Keratinocyte (primary cell): ENCODE measurements around the gene PEA15. TPM values are rescaled to one million over a fixed set of nuclear protein-coding genes. Genes with fewer than 3 reads are reported as not detected.

Experiments used
- DNase-seq: peaks from one replicate; pipeline ENCODE4 v3.0.0-alpha.2; 2011; ENCODE audit warnings: low read depth, missing footprints, low spot score
- FAIRE-seq: peaks from 2 replicates; lab custom pipeline; 2011; peaks lifted over from hg19 to GRCh38; lab: Jason Lieb, UNC
- H2AFZ ChIP-seq: 2 replicates; pipeline ENCODE4 v1.6.0; 2012; ENCODE audit warnings: low read length, control low read depth, inconsistent platforms; ENCODE audit not compliant: control insufficient read depth
- H3K27ac ChIP-seq: 2 replicates; pipeline ENCODE4 v1.5.1; 2011; ENCODE audit warnings: low read length; ENCODE audit not compliant: control insufficient read depth, insufficient read depth
- H3K27me3 ChIP-seq: 3 replicates; pipeline ENCODE4 v1.6.0; 2011; ENCODE audit warnings: low read length; ENCODE audit not compliant: control insufficient read depth, insufficient read depth; ENCODE audit errors: extremely low read depth
- H3K36me3 ChIP-seq, 2 experiments: 2 replicates in 1 of 2; 3 replicates in 1 of 2; pipeline ENCODE4 v1.5.1; 2011; ENCODE audit warnings: low read length in 2 of 2, mild to moderate bottlenecking in 1 of 2; ENCODE audit not compliant: control insufficient read depth in 2 of 2, insufficient read depth in 2 of 2; ENCODE audit errors: extremely low read depth in 1 of 2
- H3K4me1 ChIP-seq: 3 replicates; pipeline ENCODE4 v1.5.1; 2011; ENCODE audit warnings: low read length; ENCODE audit not compliant: control insufficient read depth, insufficient read depth; ENCODE audit errors: extremely low read depth
- H3K4me2 ChIP-seq: 3 replicates; pipeline ENCODE4 v1.6.0; 2011; ENCODE audit warnings: low read depth, low read length; ENCODE audit not compliant: control insufficient read depth, insufficient read depth; ENCODE audit errors: extremely low read depth
- H3K4me3 ChIP-seq, 3 experiments: fragments of 200-600 bp in 1 of 3; sonication (generic) in 1 of 3; 2 replicates in 2 of 3; 3 replicates in 1 of 3; pipeline ENCODE4 v1.5.1; 2011 to 2016; ENCODE audit warnings: low read length in 3 of 3, mild to moderate bottlenecking in 3 of 3, control low read depth in 2 of 3, inconsistent platforms in 1 of 3, low read depth in 1 of 3, mixed read lengths in 1 of 3, mixed run types in 1 of 3, moderate library complexity in 1 of 3; ENCODE audit not compliant: control insufficient read depth in 2 of 3, insufficient read depth in 2 of 3; ENCODE audit errors: extremely low read depth in 1 of 3
- H3K79me2 ChIP-seq: 2 replicates; pipeline ENCODE4 v1.6.0; 2012; ENCODE audit warnings: low read length; ENCODE audit not compliant: control insufficient read depth, insufficient read depth
- H3K9ac ChIP-seq: 3 replicates; pipeline ENCODE4 v1.6.0; 2011; ENCODE audit warnings: low read length; ENCODE audit not compliant: control insufficient read depth, insufficient read depth; ENCODE audit errors: extremely low read depth
- H3K9me1 ChIP-seq: 3 replicates; pipeline ENCODE4 v1.6.0; 2011; ENCODE audit warnings: low read length; ENCODE audit not compliant: control insufficient read depth, insufficient read depth; ENCODE audit errors: extremely low read depth
- H3K9me3 ChIP-seq: 2 replicates; pipeline ENCODE4 v1.5.1; 2012; ENCODE audit warnings: low read depth, low read length; ENCODE audit not compliant: control insufficient read depth
- H4K20me1 ChIP-seq: 3 replicates; pipeline ENCODE4 v1.6.0; 2011; ENCODE audit warnings: low read length; ENCODE audit not compliant: control insufficient read depth, insufficient read depth; ENCODE audit errors: extremely low read depth
- CTCF ChIP-seq, 3 experiments: IDR thresholded peaks in 1 of 3; conservative IDR thresholded peaks in 1 of 3; optimal IDR thresholded peaks in 1 of 3; 2 replicates in 2 of 3; 3 replicates in 1 of 3; pipeline versions ENCODE3 to v1.5.1; 2011; ENCODE audit warnings: low read length in 3 of 3, mild to moderate bottlenecking in 3 of 3, moderate library complexity in 2 of 3, control low read depth in 1 of 3, inconsistent platforms in 1 of 3; ENCODE audit not compliant: insufficient read depth in 2 of 3; ENCODE audit errors: extremely low read depth in 1 of 3
- EZH2 ChIP-seq: IDR thresholded peaks from one replicate; pipeline ENCODE4 v1.6.1; 2012; ENCODE audit warnings: inconsistent platforms, mild to moderate bottlenecking, low read length, moderate library complexity
- dilution Hi-C: fragments of 300-500 bp; cut with MboI; formaldehyde crosslinking; loops from one replicate; pipeline ENCODE4 v1.7.0; 2020; ENCODE audit warnings: low sequenced_read_pairs; ENCODE audit not compliant: extremely low pct_ligation_motif_present
- polyA plus RNA-seq, 5 experiments: library from polyadenylated mRNA; depleted of rRNA in 3 of 5; stranded (reverse) in 3 of 5; stranded (forward) in 1 of 5; unstranded in 1 of 5; fragments of >200 nt; gene quantifications; 1 replicate in 1 of 5; 2 replicates in 3 of 5; 3 replicates in 1 of 5; pipeline versions ENCODE4 v1.2.1 to v1.2.3, GENCODE V29; 2011 to 2012; ENCODE audit warnings: missing spikeins in 2 of 5, low read depth in 1 of 5, low replicate concordance in 1 of 5

The PEA15 gene
- polyA plus RNA-seq, 1 donor (not counting 4 experiments of a cell fraction or from before 2014, with no cell fraction given), result 367 TPM

DNA sequence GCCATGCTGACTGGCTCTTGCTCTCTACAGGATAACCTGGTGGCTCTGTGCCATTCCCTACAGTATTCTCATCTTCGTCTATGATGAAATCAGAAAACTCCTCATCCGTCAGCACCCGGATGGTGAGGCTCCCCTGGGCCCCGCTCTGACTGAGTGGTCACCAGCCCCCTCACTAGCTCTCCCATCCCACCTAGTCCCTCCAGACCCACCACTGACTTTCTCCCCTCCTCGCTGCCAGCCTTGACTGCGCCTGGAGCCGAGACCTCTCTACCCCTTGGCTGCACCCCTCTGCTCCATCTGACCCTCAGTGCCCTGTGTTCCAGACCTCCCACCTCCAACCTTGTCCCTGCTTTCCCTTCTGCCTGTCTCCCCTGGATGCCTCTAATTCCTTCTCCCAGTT is 18.9 kb upstream of the PEA15 start:
- no peak for DNase-seq
- H3K9me3 ChIP-seq, result no peaks in the 10 kb centered on the region
- no peaks in the 10 kb centered on the region for H3K36me3 ChIP-seq
- H3K27ac ChIP-seq, result no peak overlapping the region
- dilution Hi-C loops, result no loop called here
- no peaks in the 10 kb centered on the region for H3K9me1 ChIP-seq
- H3K4me3 ChIP-seq, result no peak overlapping the region
- H3K4me1 ChIP-seq, result no peaks in the 10 kb centered on the region
- no peaks in the 10 kb centered on the region for H4K20me1 ChIP-seq
- no peak for FAIRE-seq
- no peak overlapping the region for H2AFZ ChIP-seq
- H3K9ac ChIP-seq, result no peak overlapping the region
- H3K4me2 ChIP-seq, result no peak overlapping the region
- H3K79me2 ChIP-seq, result no peaks in the 10 kb centered on the region
- no peak for TF ChIP-seq CTCF (optimal IDR thresholded peaks at IDR 0.05 in 1 of 3, IDR thresholded peaks at IDR 0.05 in 1 of 3, conservative IDR thresholded peaks at IDR 0.05 in 1 of 3; ENCODE audit: extremely low read depth in 1 of 3, insufficient read depth in 2 of 3, low read length in 3 of 3)
- no peak for TF ChIP-seq EZH2
- peaks cover 13% of the 10 kb centered on the region for H3K27me3 ChIP-seq

DNA sequence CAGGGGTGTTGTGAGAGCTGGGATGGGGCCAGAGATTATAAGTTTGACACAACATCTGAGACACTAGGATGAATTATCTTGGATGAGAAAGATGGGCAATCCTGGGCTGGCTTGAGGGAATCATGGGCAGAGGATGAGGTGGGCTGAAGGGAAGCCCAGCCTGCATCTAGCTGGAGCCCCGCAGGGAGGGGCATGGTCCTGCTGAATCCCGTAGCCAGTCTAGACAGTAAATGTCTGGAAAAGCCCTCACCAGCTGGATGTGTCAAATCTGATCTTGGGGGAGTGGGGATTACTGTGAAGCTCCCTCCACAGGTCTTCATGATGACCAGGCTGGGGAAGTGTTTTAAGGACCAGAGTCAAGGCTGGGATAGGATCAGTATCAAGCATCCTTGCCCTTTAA is 18.5 kb upstream of the PEA15 start:
- dilution Hi-C loops, result no loop called here
- Histone ChIP-seq H3K27me3 (peaks cover 13% of the 10 kb centered on the region), H3K4me1 (no peaks in the 10 kb centered on the region), H3K4me2 (no peak overlapping the region), H3K79me2 (no peaks in the 10 kb centered on the region), H3K9me1 (no peaks in the 10 kb centered on the region), H3K4me3 (no peak overlapping the region), H3K27ac (no peak overlapping the region), H3K9ac (no peak overlapping the region), H2AFZ (no peak overlapping the region), H4K20me1 (no peaks in the 10 kb centered on the region), H3K36me3 (no peaks in the 10 kb centered on the region), H3K9me3 (no peaks in the 10 kb centered on the region)
- DNase-seq (no peak), FAIRE-seq (no peak)
- TF ChIP-seq EZH2 (no peak), CTCF (optimal IDR thresholded peaks at IDR 0.05 in 1 of 3, IDR thresholded peaks at IDR 0.05 in 1 of 3, conservative IDR thresholded peaks at IDR 0.05 in 1 of 3; ENCODE audit: extremely low read depth in 1 of 3, insufficient read depth in 2 of 3, low read length in 3 of 3) (no peak)
